Activated effector memory CD4-positive, alpha-beta T cell treated with anti-CD3 and anti-CD28 coated beads, Interleukin-2, amount 50 U/mL, for 16 hours (primary cell): ENCODE data around the gene FABP3.

Source experiments
- DNase-seq: peaks from one replicate; pipeline ENCODE4 v3.0.0-alpha.2; 2020

The FABP3 gene

DNA sequence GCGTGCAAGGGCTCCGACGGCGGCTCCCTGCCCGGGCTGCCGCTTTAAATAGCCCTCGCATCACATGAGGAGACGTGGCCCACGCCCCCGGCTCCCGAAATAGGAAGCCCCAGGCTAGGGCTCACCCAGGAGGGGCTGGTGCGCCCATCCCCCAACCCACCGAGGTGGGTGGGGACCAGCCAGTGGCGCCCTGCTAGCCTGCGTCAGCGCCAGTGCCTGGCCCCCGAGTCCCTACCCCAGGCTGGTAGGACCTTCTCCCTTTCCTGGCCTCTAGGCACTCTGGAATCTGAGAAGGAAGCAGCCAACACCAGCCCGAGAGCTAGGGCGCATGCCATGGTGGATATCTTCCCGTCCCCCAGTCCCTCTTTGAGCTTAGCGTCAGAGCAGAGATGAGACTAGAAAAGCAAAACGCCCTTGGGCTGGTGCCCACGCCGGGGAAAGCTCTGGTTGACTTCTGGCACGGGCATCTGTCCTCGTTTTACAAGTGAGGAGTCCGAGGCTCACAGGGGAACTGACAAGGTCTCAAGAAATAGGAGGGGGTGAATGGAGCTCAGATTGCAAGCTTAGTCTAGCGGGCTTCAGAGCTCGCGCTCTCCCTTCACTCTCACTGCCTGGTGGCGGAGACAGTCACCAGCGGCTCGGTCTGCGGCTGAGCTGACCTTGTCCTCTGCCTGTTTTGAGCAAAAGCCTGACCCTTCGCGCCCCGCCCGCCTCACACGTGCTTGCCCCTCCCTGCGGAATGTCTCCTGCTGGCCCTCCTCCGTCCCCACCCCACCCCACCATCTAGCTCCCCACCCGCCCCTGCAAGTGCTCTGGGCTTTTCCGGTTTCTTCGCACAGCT, at the start of gene FABP3:
FABP3 (minus strand) TSS at position 21 of the 841 bp plus-strand sequence. CDS start 62 bp downstream, outside the sequence.
- DNase-seq, result no peak

GRCh38 chr1:31421371-31422040, 48.6 kb upstream of the FABP3 start:
- DNase-seq, result no peak

- no peak for DNase-seq
These were observed 47.8 kb upstream of the FABP3 start for GRCh38 chr1:31420716-31421115.

DNA sequence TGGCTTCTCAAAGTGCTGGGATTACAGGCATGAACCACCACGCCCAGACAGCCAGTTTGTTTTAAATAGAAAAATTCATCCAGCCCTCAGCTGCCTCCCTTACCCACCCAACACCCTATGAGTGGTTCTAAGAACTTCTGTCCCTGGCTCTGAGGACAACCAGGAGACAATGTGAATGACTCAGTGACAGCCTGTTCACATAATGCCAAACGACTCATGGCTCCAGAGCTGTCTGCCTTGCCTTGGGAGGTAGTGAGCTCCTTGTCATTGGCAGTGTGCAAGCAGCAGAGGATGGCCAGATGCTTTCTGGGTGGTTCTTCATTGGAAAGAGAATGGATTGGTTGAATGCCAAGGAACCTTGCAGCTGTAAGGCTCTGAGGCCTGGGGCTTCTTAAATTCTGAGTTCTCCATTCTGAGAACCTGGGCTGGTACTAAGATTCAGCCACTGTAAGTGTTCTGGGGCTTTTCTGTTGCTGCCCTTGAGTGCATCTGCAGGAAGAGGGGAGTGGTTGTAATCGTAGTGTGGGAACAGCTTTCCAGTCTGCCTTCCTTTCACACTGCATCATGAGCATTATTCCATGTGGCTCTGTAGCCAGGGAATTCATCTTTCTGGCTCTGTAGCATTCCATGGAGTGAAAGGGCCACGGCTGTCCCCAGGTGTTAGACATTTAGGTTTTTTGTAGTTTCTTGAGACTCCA, 45.9 kb upstream of the FABP3 start:
- DNase-seq, result no peak

DNA sequence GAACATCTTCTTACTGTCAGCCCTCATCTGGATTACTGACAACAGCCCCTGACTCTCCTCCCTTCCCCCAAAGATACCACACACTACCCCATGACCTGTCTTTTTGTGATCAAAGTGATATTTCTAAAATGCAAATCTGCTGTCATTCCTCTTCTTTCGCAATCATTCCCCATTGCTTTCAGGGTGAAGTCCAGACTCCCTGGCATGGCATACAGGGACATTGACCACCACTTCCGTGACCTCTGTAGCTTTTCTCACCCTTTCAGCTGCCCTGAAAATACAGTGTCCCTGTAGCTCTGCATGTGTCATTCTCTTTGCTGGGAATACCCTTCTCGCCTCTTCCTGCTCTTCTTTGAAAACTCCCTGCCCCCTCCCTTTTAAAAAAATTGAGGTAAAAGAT, 44.3 kb upstream of the FABP3 start:
- no peak for DNase-seq

- no peak for DNase-seq
These were observed 43.3 kb upstream of the FABP3 start for GRCh38 chr1:31416101-31416736.

- DNase-seq, result no peak
These were observed 42.8 kb upstream of the FABP3 start for GRCh38 chr1:31415658-31416057.

DNA sequence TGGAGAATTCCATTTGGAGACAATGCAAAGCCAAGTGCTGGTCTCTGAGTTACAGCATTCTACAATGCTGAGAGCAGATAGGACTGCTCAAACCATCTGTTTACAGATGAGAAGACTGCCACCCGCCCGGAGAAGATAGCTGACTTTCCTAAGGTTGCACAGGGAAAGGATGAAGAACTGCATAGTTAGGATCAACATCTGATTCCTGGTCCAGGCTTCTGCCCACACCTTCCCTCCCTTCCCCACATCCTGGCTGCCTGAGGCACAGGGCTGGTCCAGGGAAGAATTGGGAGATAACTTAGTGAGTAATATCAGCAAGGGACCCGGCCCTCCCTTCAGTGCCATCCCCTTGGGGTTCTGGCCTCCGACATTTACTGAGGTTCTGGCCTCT, 42.1 kb upstream of the FABP3 start:
- DNase-seq, result no peak

- peak; percentile 66 for DNase-seq
These were observed 40.6 kb upstream of the FABP3 start for GRCh38 chr1:31413405-31414001.

DNA sequence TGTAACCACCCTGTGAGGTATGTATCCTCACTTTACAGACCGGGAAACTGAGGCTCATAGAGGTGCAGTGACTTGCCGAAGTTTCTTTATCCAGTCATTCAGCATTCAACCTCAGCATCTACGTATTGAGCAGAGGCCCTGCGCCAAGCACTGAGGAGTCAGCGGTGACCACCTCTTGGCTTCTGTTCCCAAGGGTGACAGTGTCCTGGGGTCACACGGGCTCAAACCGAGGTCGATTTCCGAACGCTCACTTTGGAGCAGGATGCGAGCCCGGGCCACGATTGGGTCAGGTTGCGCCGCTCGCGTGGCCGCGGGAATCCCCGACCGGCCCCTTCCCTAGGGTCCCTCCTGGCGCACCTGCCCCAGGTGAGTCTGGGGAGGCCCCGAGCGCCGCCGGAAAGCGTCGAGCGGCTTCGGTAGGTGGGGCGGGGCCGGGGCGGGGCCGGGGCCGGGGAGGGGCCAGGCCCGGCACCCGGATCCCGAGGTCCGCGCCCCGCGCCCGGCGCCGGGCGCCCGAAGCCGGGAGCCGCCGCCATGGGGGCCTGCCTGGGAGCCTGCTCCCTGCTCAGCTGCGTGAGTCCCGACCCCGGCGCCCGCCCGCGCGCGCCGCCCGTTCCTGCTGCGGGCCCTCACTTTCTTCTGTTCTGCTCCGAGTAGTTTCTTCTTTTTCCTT, 40.0 kb upstream of the FABP3 start, which contains the start of gene SERINC2:
SERINC2 (plus strand) TSS at position 482 of the 673 bp plus-strand sequence; CDS start at position 535, 53 bp downstream.
- peak; percentile 66 for DNase-seq

DNA sequence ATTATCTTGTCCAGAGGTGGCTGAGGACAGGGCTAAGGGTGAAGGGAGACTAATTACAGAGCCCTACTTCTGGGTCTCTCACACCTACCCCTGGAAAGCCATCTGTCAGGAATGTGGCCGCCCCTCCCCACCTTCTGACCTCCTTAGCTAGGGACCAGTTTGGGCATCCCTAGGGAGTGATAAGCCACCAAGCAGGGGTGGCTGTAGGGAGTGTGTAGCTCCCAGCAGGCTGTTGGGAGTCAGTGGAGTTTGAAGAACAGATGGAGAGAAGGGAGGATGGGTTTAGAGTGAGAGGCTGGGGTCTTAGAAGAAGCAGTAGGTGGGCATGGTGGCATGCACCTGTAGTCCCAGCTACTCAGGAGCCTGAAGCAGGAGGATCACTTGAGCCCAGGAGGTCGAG, 39.3 kb upstream of the FABP3 start:
- no peak for DNase-seq

GRCh38 chr1:31410871-31411270, 38.0 kb upstream of the FABP3 start:
- DNase-seq, result no peak

- no peak for DNase-seq
These were observed 37.3 kb upstream of the FABP3 start for GRCh38 chr1:31409946-31410858.

GRCh38 chr1:31408788-31409318, 36.0 kb upstream of the FABP3 start:
- DNase-seq, result no peak

DNA sequence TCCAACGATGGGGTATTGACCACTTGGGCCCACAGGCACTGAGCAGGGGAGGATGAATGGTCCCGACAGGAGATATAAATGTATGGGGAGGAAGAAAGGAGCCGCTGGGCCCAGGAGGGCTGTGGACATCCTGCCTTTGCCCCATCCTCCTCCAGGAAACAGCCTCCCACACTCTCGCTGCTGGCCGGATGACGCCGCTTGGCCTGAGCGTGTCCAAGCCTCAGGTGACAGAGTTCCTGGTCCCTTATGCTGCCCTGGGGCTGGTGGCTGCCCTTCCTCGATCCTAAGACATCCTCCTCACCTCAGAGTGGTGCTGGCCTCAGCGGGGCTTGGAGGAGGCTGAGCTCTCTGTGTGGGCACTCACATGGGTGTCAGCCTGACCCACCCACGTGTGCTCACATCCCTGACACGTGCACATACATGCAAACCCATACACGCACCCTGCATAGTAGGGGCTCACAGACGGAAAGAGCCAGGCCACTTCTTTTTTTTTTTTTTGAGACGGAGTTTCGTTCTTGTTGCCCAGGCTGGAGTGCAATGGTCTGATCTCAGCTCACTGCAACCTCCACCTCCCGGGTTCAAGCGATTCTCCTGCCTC, 34.3 kb upstream of the FABP3 start:
- no peak for DNase-seq

DNA sequence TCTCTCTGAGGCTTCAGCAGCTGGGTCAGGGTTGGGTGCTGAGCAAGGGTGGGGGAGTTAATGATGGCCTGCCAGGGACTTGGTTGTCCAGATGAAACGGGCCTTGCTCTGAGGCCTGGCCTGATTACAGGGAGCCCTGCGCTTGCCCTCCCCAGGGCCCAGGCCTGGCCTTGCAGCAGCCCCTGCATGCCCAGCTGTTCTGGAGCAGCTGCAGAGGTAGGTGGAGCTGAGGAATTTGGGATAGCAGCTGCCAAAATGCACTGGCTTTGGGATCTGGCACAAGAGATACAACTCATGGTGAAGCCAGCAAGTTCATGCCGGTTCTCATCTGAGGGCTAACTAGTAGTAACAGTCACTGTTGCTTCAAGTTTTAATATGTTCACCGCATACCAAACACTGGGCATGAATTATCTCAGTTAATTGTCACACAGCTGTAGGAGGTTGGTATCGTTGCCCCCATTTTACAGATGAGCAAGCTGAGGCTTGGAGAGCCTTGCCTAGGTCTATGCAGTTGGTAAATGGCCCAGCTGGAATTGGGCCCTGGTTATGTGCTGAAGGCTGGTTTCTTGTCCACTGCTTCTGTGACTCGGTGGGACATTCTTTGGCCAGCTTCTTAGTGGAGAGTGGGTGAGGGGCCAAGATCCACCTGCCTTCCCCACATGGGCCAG, 32.8 kb upstream of the FABP3 start:
- no peak for DNase-seq

DNA sequence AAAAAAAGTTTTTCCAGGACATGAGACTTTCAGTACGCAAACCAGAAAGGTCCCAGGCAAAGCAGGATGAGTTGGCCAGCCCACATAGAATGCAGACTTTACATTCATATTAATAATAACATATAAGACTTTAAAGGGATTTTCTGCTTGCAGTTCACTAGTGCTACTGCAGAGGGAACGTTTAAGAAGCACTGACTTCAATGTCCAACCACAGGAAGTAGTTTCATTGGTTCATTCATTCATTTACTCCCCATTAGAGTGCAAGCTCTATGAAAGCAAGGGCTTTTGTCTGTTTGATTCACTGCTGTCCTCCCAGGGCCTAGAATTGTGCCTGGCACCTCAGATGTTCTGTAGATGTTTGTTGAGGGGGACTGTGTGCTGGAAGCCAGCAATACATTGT, 28.4 kb upstream of the FABP3 start:
- no peak for DNase-seq

DNA sequence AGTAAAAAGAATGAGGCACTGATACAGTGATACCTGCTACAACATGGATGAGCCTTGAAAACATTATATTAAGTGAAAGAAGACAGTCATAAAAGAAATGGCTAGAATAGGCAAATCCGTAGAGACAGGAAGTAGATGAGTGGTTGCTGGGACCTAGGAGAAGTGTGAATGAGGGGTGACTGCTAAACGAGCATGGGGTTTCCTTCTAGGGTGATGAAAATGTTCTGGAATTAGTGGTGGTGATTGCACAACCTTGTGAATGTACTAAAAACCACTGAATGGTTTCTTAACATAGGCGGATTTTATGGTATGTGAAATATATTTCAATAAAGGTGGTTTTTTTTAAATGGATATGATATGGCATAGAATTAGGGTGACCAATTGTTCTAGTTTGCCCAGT, 27.5 kb upstream of the FABP3 start:
- no peak for DNase-seq

DNA sequence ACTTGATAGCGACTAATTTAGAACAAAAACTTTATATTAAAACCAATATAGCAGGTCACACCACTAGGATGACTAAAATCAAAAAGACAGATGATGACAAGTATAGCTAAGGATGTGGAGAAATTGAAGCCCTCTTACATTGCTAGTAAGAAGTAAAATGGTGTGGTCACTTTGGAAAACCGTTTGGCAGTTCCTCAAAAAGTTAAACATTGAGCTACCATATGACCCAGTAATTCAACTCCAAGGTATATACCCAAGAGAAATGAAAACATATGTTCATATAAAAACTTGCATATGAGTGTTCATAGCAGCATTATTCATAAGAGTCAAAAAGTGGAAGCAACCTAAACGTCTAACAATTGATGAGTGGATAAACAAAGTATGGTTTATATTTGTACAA, 27.1 kb upstream of the FABP3 start:
- DNase-seq, result no peak

DNA sequence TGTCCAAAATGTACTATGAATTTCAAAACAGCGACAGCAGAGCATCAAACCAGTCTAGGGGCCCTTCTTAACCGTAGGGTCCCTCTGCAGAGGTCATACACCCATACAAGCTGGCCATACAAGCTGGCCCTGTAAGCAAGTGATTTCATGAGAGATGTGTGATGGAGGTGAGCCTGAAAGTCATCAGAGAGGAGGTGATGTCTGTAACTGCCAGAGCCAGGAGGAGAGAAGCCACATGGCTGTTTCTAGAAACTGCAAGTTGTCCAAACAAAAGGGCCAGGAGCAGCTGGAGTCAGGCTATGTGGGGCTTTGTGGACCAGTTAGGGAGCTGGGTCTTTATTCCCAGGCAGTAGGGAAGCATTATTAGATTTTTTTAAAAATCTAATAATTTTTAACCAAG, 25.4 kb upstream of the FABP3 start:
- no peak for DNase-seq
